GOT3 (cell line): ENCODE data around the gene NOTUM.
"Not testable (repeated sequence)": the region's sequence is repeated elsewhere in the genome, so short reads cannot be mapped to it uniquely, and the experiment has no call there.

Experiments used
- DNase-seq: peaks from one replicate; lab custom pipeline; 2025; ENCODE audit warnings: mixed read lengths; lab: John Stamatoyannopoulos, UW

The NOTUM gene

GRCh38 chr17:81957691-81958432 is 3.1 kb downstream of the NOTUM start:
- DNase-seq: no peak

- DNase-seq: no peak
Observed at GRCh38 chr17:81956607-81957589, 4.1 kb downstream of the NOTUM start.

GRCh38 chr17:81955756-81956544 is 5.0 kb downstream of the NOTUM start:
- DNase-seq: no peak

- DNase-seq: no peak
Observed at GRCh38 chr17:81955058-81955681, 5.8 kb downstream of the NOTUM start.

GRCh38 chr17:81954131-81955057 is 6.6 kb downstream of the NOTUM start:
- no peak for DNase-seq

- DNase-seq: not testable (repeated sequence)
Observed at GRCh38 chr17:81953443-81953842, 7.5 kb downstream of the NOTUM start.

- no peak for DNase-seq
Observed at GRCh38 chr17:81952792-81953228, 8.2 kb downstream of the NOTUM start.

- DNase-seq: no peak
Observed at GRCh38 chr17:81951785-81952684, 9.0 kb downstream of the NOTUM start.

- DNase-seq: no peak
Observed at GRCh38 chr17:81950501-81950900, 10.5 kb downstream of the NOTUM start.

GRCh38 chr17:81948635-81949378 is 12.2 kb downstream of the NOTUM start:
- no peak for DNase-seq

- no peak for DNase-seq
Observed at GRCh38 chr17:81947189-81947588, 13.8 kb downstream of the NOTUM start, which contains the start of gene MYADML2. MYADML2 (minus strand) TSS chr17:81947233; CDS start chr17:81941741, 5,492 bp downstream.

- no peak for DNase-seq
Observed at GRCh38 chr17:81944858-81945257, 16.1 kb downstream of the NOTUM start.

GRCh38 chr17:81942167-81942553 is 18.8 kb downstream of the NOTUM start:
- DNase-seq: no peak

- DNase-seq: no peak
Observed at GRCh38 chr17:81941484-81942166, 19.4 kb downstream of the NOTUM start.

GRCh38 chr17:81940538-81941483 is 20.2 kb downstream of the NOTUM start:
- DNase-seq: no peak

GRCh38 chr17:81939881-81940385 is 21.1 kb downstream of the NOTUM start:
- no peak for DNase-seq

GRCh38 chr17:81939218-81939617 is 21.8 kb downstream of the NOTUM start:
- no peak for DNase-seq
